ENCODE measurements around the gene OR51B4.

- no peak for TF ChIP-seq CTCF (IDR thresholded peaks at IDR 0.05)
- no peak for TF ChIP-seq EZH2 (IDR thresholded peaks at IDR 0.05)
These were observed 29.2 kb downstream of the OR51B4 start for GRCh38 chr11:5272395-5273017.
